Stimulated activated CD8-positive, alpha-beta memory T cell treated with anti-CD3 and anti-CD28 coated beads, Interleukin-2, amount 100 ng/mL, for 1 hour (primary cell): ENCODE data around the gene IFITM1.
"Not testable (repeated sequence)": the region's sequence is repeated elsewhere in the genome, so short reads cannot be mapped to it uniquely, and the experiment has no call there.

Source experiments
- DNase-seq, 2 donors: peaks; one replicate each; pipeline ENCODE4 v3.0.0-alpha.2; 2020; ENCODE audit warnings: low read depth in 2 of 2

IFITM1 gene

GRCh38 chr11:344836-345578, 31.2 kb downstream of the IFITM1 start:
- no peak for DNase-seq

DNA sequence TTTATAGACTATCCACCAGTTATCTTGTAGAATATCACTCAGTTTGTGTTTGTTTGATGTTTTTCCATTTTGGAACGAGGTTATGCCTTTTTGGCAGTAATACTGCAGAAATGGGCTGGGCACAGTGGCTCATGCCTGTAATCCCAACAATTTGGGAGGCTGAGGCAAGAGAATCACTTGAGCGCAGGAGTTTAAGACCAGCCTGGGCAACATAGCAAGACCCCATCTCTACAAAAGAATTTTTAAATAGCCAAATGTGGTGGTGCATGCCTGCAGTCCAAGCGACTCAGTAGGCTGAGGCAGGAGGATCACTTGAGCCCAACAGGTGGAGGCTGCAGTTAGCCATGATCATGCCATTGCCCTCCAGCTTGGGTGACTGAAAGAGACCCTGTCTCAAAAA, 32.7 kb downstream of the IFITM1 start:
- DNase-seq = no peak

- not testable (repeated sequence) for DNase-seq
Observed at GRCh38 chr11:349270-349954, 35.6 kb downstream of the IFITM1 start.

- DNase-seq = not testable (repeated sequence)
Observed at GRCh38 chr11:350033-350722, 36.3 kb downstream of the IFITM1 start.

GRCh38 chr11:350723-351255, 36.9 kb downstream of the IFITM1 start:
- DNase-seq = no peak

- DNase-seq = no peak
Observed at GRCh38 chr11:351411-351810, 37.6 kb downstream of the IFITM1 start.

- no peak for DNase-seq
Observed at GRCh38 chr11:352456-353031, 38.7 kb downstream of the IFITM1 start.

DNA sequence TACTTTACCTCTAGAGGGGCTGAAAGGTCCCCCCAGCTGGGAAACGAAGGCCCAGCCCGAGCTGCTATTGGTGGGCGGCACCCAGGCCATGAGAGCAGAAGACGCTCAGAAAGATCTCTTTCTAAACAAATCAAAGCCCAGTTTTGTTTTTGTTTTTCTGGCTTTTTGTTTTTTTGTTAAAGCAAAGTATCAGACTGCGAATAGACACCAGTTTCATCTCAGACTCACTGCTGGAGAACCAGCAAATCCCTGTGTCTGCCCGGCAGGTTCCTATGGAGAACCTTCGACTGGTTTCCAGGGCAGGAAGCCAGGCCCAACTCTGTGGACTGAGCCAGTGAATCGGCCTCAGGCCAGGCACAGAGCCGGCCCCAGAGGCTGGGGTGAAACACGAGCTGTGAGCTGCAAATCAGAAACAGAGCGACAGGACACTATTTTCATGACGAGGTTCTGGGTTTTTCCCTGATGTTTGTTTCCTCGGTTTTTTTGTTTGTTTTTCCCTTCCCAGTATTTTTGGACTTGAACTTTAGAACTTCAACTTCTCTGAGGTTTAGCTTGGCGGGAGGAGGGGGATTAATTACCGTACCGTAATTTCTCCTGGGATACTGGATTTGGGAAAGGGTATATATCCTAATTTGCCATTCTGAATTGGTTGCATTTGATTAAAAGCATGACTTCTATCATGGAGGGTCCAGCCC, 39.5 kb downstream of the IFITM1 start:
- DNase-seq = no peak

DNA sequence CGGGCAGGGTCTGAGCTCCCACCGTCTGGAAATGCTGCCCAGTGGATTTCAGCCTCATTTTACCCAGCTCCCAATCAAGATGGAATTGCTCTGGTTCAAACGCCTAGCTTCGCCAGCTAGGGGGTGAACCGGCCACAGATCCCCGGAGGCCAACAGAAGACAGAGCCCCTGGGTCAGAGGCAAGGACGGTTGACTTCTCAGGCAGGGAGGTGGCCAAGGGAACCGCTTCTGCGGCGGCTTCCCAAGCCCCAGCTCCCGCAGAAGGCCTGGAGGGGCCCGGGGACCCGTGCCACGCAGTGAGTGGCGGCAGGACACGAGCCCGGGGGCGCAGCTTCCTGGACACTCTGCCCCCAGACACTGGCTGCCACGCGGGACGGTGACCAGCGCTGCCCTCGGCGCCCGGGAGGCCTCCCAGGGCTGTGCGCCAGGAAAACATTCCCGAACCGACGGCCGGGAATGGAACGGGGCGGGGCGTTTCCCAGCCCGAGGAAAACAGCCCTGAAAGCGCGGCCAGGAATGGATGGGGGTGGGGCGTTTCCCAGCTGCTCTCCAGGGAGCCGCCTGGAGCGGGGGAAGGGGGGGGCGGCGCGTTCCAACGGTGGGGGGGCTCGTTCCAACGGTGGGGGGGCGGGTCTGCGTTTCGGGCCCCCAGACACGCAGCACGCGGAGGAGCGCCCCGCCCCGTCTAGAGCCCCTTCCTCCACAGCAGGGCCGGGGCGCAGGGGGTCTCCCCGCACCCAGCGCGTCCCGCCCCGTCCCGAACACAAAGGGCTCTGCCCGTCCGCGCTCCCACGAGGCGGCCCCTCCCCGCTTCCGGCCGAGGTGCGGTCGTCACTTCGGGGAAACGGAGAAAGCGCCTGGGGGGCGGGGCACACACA, 42.0 kb downstream of the IFITM1 start:
- DNase-seq = peak; percentile 62 to 76

DNA sequence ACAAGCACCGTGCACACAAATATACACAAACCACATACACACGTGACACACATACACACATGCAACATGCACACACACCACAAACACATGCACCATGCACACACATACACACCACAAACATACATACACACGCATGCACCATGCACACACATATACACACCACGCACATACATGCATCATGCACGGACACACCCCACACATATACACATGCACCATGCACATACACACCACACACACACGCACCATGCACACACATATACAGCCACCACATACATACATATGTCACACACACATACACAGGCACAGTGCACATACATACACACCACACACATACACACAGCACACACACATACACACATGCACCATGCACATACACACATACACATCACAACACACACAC, 42.8 kb downstream of the IFITM1 start:
- no peak for DNase-seq

- no peak for DNase-seq
Observed at GRCh38 chr11:357582-357981, 43.7 kb downstream of the IFITM1 start.

- no peak for DNase-seq
Observed at GRCh38 chr11:358129-358800, 44.4 kb downstream of the IFITM1 start.

DNA sequence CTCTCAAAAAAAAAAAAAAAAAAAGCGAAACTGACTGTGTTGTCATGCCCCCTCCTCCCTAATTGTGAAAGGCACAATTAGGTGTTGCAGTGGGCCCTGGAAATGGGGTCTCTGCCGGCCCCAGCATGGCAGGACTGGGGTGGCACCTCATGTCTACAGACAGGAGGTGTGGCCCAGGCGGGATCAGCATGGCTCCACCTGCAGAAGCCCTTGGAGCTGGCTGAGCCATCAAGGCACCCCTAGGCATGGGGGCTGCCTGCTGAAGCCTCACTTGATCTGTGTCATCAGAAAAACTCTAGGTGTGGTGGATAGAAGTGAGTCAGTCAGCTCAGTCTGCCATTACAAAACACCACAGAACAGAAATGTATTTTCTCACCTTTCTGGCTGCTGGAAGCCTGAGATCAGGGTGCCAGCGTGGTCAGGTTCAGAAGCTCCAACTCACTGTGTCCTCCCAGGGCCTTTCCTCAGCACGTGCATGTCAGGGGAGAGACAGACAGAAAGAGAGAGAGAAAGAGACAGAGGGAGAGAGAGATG, 45.4 kb downstream of the IFITM1 start:
- DNase-seq = no peak

DNA sequence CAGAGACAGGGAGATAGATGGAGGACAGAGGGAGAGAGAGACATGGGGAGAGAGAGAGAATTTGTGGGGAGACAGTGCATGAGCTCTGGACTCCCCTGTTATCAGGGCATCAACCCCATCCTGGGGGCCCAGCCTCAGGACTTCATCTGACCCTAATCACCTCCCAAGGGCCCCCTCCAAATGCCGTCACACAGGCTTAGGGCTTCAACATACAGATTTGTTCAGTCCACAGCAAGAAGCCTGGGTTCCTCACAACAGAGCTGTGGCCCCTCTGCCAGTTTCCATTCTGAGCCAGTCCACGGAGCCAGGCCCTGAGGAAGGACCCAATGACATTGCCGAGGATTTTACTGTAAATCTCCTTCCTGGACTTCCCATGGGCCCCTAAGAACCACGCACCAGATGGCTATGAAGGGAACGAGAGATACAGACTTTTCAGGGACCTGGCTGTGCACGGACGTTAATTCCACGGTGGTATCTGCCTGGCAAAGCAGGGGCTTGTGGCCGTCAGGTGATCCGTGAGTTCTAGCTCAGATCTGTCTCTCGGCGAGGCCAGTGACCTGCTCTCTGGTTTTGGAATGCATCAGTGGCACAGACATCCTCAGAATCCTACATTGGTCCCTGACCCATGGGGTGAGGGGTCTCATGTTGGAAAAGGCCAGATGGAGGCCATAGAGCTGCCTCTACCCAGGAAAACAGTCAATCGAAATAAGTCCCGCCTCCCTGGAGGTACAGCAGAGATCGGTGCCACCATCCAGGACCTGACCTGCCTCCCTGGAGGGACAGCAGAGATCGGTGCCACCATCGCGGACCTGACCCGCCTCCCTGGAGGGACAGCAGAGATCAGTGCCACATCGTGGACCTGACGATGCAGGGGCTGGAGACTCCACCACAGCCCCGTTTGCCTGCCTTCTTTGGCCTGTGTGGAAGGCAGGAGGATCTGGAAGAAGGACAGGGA, 46.8 kb downstream of the IFITM1 start:
- no peak for DNase-seq

DNA sequence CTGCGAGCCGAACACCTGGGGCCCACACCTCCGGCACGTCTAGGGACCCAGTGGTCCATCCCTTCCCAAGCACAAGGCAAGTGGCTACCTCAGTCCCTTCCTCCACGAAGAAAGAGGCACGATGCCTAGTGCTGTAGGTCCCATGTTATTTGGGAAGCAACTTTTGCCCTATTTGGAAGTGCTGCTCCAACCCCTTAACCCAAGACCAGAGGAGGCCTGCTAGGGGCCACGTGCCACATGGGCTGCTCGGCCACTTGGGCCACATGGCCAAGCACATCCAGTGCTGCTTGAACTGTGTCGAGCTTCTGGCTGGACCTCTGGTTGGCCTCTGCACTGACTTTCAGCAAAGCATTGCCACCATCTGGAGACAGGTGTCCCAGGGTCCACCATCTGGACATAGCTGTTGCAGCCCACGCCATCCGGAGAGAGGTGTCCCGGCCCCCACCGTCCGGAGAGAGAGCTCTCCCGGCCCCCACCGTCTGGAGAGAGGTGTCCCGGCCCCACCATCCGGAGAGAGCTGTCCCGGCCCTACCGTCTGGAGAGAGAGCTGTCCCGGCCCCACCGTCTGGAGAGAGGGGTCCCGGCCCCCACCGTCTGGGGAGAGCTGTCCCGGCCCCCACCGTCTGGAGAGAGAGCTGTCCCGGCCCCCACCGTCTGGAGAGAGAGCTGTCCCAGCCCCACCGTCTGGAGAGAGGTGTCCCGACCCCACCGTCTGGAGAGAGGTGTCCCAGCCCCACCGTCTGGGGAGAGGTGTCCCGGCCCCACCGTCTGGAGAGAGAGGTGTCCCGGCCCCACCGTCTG, 49.0 kb downstream of the IFITM1 start:
- no peak for DNase-seq

DNA sequence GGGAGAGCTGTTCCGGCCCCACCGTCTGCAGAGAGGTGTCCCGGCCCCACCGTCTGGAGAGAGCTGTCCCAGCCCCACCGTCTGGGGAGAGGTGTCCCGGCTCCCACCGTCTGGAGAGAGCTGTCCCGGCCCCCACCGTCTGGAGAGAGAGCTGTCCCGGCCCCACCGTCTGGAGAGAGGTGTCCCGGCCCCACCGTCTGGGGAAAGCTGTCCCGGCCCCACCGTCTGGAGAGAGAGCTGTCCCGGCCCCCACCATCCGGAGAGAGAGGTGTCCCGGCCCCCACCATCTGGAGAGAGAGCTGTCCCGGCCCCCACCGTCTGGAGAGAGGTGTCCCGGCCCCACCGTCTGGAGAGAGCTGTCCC, 49.6 kb downstream of the IFITM1 start:
- not testable (repeated sequence) for DNase-seq

DNA sequence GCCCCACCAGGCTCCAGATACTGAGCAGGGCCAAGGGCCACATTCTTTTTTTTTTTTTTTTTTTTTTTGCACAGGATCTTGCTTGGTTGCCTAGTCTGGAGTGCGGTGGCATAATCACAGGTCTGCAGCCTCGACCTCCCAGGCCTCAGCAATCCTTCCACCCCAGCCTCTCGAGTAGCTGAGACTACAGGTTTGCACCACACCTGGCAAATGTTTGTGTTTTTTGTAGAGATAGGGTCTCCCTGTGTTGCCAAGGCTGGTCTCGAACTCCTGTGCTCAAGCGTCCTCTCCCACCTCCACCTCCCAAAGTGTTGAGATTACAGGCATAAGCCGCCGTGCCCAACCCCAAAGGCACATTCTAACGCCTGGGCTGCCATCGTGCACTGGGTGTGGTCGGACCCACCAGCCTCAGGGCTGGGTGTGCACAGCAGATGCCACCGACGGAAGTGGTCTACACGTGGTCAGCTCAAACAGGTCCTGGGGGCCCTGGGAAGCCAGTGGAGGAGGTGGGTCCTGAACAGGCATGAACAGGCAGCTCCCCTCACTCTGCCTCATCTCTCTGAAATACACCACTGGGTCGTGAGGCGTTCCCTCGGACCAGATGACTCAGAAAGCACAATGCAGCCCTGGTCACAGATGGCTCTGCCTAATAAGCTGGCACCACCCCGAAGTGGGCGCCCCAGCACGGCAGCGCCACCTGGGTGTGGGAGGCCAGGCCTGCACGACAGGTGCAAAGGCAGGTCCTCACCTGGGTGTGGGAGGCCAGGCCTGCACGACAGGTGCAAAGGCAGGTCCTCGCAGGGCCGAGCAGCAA, 50.3 kb downstream of the IFITM1 start:
- peak in 1 of 2 donors; percentile 40 for DNase-seq
